Dedifferentiated amniotic fluid mesenchymal stem cell (primary cell): ENCODE results near the gene C1orf21.

Experiments used
- DNase-seq: peaks from one replicate; pipeline ENCODE4 v3.0.0-alpha.2; 2016; ENCODE audit errors: extremely low spot score

C1orf21 gene

DNA sequence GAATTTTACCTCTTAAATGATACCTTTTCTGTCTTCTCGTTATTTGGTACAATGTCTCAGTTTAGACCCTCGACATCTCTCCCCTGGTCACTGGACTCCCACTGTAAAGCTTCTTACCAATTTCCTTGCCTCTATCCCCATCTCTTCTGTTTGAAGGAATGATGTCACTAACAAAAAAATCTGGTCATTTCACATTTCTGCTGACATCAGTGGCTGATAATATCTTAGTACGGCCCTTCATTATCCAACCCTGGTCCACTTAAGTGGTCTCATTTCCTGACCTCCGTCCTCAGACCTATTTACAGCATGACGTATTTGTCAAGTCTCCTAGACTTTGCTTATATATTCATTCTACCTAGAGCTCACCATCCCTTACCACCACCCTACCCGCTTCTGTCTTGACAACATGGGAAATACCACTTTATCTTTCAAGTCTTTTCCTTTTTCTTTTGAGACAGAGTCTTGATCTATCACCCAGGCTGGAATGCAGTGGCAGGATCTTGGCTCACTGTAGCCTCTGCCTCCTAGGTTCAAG, 60.9 kb downstream of the C1orf21 start:
- DNase-seq: no peak

DNA sequence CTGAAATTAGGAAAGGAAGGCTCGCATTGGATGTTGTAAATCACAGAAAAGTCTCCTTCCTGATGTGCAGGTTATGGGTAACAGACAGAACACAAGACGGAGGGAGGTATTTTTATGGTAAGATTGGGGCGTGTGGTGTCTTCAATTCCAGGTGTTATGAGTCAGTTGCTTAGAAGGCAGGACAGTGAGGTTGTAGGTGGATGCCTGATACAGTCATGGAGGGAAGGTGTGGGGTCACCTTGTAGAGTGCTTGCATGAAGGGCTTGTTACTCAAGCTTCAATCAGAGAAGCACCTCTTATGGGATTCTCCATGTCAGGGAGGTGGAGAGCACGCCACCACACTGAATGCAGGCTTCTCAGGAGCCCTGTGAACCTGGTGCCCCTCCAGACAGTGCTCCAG, 63.1 kb downstream of the C1orf21 start:
- no peak for DNase-seq

DNA sequence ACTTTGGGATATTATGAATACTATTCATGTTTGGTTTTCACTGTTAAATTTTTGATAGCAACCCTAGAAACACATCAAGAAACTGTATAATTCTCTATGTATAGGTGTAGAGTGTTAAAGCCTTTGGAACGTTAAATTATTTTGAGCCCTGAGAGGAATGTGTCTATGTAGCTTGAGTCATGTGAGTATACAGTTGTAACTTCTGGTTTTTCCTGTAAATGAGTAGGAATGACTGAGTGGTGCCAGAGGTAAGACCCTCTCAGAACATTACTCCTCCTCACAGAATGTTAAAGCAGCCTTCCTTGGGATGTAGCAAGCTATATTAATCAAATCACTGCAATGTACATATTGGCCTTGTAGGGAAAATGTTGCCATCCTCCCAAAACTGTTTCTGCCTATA, 69.0 kb downstream of the C1orf21 start:
- no peak for DNase-seq

DNA sequence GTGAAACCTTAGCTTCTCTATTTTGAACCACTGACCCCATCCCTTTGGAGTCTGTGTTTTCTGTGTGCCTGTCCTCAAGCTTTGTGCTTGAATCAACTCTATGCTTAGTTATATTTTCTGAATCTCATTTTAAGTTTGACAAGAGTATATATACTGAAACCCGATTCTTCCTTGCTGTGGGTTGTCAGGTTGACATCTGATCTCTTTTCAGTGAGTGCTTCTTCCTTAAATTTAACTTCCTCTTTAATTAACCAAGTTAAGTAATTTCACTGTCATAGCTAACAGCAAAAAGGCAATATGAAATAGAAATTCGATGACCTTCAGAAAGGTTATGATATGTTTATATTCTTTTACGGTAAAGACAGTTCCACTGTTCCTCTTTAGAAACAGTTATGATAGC, 69.4 kb downstream of the C1orf21 start:
- DNase-seq: no peak

DNA sequence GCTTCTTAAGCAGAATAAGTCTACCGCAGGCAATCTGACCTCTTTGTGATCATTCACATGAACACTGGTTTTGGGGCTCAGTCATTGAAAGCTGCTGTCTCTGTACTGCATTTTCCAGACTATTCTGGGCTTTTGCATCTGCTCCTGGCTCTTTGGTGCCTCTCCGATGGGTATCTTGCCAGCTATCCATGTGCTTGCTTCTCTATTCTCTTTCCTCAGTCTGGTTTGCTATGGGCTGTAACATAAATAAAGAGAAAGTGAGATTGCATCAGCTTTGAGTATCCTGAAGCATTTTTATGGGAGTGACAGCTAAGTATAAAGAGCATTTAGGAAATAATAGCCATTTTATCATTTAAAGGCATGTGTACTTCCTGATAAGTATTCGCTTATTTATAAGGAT, 70.7 kb downstream of the C1orf21 start:
- peak; percentile 57 for DNase-seq

DNA sequence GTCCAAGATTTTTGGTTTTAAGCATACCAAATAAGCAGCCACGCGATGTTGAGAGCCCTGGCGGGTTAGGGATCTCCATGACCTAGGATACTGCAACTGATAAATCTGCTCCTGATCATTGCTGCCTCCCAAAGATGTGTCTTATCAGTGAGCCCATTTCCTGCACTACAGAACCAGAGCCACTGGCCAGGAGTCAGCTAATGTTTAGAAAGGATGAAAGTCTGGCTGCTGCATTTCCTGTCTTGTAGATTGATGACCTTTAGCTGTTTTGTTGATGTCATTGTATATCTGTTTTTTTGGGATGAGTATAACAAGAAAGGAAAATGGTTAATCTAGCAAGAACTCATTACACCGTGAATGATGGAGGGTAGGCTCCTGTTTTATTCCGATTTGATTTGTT, 74.5 kb downstream of the C1orf21 start:
- DNase-seq: no peak

DNA sequence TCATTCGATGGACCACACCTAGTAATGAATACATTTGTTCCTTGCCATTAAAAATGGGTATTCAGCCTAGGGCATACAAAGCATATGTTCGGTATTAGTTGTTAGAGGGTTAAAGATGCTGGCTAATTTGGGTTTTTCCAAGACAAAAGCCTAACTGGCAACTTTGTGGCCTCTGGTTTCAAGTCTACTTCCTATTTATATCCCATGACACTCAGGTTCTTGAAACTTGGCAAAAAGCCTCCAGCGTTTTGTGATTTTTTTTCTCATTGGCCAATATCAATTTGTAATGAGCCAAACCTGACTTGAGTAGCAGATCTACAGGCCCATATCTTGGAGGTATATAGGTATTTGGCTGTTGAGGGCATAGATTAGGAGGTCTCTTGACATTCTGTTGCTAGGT, 75.3 kb downstream of the C1orf21 start:
- DNase-seq: no peak

DNA sequence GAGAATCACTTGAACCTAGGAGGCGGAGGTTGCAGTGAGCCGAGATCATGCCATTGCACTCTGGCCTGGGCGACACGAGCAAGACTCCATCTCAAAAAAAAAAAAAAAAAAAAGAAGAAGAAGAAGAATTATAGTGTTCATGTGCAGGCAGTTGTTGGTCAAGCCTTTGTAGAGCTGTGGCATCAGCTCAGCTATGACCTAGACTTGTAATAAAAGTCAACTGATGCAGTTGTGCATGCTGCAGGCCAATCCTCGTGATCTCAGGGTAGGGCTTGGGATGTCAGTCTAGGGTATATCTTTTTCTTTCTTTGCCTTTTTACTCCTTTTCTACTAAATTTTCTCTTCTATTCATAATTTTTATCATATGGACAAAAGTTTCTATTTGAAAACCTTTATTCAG, 76.2 kb downstream of the C1orf21 start:
- no peak for DNase-seq

DNA sequence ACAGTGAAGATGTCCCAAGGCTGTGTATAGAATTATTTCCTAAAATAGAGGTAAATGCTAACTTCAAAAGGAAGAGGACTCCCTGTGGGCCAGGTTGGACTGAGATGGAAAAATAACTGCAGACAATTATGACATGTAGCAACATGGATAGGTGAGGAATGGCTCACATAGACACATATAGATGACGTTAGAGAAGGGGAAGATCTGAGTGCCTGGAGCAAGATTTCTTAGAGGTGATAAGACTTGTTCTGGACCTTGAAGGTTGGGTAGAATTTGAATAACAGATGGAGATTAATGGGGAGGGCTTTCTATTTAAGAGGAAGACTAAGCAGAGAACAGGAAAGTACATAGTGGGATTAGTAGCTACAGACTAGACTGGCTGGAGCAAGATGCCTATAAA, 76.9 kb downstream of the C1orf21 start:
- no peak for DNase-seq

DNA sequence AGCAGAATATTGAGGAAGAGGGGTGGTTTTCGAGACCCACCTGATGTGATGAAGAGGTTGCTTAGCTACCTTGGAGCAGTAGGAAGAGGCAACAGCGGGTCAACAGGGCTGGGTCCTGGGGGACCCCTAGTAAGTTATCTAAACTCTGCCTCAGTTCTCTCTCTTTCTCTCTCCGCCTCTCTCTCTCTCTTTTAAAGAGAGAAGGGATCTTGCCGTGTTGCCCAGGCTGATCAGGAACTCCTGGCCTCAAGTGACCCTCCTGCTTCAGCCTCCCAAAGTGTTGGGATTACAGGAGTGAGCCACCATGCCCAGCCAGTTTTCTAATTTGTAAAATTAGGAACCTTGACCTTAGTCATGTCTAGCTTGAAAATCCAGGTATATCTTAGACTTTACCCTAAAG, 77.9 kb downstream of the C1orf21 start:
- DNase-seq: no peak

DNA sequence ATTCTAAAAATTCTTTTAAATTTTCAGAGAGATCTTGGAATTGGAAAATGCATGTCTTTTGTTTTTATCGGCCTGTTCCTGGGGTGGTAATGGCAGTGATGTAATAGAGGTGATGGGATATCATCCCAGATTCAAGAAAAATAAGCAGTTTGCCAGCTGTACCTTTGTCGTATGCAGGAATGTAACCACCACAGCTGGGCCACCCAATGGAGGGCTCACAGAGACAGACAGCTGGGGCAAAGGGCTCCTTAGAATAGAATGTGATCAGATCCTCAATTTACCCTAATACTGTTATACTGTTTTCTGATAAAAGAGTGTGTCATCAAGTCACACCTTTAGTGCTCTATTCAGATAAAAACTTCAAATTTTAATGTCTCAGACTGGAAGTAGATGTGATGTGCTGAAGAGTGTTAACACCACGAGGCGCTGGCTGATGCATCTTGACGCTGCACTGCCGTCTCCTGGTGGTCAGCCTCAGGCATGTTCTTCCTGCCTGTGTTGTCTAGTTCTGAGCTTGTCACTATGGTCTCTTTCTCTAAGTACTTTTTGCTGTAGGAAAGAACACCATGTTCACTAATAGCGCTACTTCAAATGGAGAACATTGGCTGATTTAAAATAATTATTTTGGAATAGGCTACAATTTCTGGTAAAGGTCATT, 78.8 kb downstream of the C1orf21 start:
- DNase-seq: no peak

DNA sequence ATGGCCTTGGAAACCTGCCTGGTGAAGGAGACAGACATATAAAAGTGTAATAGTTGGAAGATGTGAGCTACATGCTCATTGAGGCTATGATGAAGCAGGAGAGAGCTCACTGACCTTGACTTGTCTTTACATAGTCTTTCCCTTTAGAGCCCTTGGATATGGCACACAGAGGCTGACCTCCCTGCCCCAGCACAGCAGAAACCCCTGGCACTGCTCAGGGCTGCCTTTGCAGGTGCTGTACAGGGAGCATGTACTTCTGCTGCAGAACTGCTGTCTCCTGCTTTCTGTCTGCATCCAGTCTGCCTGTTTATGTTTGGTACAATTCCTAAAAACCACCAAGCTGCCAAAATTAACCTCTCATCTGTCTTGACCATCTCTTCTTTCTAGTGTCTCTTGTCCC, 80.5 kb downstream of the C1orf21 start:
- no peak for DNase-seq

DNA sequence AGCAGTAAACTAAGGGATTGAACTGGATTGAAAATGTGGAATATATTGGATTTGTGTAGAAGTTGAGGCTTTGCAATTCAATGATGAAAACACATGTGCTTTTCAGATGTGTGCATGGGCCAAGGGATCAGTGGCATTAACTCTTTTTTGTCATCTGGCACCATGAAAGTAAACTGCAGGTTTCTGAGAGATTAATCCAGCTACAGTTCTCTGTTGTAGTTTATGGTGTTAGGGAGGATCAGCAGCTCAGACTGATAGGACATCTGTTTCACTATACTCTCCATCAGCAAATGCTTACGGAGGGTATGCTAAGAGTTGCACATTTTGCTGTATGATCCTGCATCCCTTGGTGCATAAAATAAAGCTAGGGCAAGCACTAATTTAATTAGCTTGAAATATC, 82.6 kb downstream of the C1orf21 start:
- no peak for DNase-seq

DNA sequence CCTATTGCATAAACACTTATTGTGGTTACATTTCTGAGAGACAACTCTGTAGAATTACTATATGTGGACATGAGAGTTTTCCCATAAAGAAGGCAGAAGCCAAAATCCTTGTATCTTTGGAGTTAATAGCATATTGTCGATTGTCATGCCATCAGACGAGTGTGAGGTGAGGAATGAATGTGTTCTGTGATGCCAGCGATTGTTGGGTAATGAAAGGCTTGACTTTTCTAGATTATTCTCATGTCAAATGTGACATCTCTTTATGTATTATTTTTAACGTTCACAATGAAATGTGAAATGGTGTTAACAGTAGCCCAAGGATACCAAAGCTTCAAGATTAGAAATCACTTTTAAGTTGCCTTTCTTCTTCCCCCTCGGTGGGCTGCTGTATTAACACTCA, 84.9 kb downstream of the C1orf21 start:
- no peak for DNase-seq

DNA sequence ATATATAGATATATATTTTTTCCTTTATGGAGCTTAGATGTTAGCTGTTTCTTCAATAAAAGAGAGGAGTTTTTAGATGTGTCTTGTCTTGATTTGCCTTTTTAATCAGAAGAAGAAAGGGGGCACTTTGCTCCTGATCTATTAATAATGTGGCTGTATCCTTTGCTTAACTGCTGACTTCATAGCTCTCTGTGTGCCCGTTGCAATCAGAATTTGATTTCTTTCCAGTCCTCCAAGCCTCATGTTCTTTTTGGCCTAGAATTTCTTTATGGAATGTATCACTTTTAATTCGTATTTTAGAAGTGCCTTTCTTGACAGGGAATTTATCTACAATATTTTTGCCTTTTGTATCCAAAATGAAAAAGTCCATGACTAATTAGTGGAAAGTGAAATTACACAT, 85.3 kb downstream of the C1orf21 start:
- DNase-seq: no peak

DNA sequence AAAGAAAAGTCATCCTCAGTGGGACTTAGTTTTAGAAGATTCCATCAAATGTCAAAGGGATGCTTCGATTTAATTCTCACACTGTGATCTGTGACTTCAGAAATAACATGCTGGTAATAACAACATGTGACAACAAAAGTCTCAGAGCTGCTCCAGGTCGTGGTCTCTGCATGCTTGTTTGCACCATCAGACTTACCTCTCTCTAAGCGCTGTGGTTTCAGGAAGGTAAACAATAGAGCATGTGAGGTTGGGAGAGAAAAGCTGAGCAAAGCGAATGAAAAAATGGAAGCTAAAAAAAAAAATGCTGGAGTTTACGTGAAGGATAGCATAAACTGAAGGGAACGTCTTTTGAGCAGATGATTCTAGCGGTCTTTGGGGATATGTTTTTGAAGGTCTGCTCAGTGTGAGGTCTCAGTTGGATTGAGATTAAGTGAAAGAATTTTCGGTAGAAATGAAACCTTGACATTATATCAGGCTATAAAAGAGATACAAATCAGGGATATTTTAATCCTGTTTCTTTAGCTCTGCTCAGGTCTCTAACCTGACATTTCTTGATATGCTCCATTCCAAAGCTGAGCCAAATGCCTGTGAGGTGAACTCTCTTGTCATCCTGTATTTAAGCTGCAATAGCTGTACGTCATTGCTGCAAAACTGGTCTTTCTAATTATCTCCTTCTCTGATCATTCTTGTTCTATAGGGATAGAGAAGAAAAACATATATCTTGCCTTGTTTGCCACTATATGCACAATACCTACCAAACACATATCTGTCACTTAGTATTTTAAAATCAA, 86.5 kb downstream of the C1orf21 start:
- DNase-seq: no peak

DNA sequence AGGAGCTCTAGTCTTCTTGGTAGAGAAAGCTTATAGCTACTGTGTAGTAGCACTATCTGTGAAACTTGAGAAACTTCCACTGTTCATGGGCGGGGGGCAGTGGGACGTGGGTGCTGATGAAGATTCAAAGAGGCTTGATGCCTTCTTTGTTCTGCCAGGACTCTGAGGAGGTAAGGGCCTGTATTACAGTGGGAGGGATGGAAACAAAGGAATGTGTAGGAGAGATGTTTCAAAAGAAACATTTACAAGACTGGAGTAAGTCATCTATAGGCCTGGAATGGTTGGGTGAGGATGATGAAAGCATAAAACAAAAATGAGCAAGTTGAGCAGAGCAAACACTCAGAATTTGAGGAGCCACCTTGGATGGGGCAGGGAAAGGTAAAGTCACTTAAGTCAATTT, 89.4 kb downstream of the C1orf21 start:
- no peak for DNase-seq

DNA sequence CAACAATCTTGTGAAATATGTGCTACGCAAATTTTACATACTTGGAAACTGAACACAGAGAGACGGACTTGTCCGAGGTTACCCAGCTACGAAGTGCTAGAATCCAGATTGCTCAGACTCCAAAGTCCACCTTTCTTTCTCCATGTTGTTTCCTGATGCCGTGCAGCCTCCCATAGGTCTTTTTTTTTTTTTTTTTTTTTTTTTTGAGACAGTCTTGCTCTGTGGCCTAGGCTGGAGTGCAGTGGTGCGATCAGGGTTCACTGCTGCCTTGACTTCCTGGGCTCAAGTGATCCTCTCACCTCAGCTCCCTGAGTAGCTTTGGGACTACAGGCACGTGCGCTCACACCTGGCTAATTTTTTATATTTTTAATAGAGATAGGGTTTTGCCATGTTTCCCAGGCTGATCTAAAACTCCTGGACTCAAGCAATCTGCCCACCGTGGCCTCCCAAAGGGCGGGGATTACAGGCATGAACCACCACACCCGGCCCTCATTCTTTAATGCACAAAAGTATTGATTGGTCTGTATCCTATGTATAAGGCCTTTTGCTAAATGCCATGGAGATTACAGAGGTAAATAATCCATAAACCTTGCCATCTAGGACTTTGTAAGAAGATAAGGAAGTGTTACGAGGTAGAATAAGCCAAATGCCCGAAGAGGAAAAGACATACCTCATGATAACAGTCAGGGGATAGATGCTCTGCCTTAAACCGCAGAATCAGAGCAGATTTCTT, 92.8 kb downstream of the C1orf21 start:
- no peak for DNase-seq

DNA sequence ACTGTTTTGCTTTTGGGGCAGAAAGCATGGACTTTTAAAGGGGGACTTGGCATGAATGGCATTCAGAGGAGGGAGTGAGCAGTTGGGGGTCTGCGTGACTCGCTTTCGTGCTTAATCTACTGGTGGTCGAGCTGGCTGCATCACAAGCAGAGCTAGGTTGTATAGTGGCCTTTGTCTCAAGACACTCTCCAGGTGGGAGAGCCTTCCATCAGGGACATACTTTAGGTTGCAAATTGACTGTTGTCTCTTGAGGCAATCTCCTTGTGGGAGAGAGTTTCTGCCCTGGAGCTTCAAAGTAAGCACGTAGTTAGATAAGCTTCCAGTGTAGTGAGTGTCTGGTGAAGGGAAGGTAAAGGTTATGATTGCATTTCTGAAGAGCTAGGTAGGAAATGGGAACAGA, 93.9 kb downstream of the C1orf21 start:
- no peak for DNase-seq

DNA sequence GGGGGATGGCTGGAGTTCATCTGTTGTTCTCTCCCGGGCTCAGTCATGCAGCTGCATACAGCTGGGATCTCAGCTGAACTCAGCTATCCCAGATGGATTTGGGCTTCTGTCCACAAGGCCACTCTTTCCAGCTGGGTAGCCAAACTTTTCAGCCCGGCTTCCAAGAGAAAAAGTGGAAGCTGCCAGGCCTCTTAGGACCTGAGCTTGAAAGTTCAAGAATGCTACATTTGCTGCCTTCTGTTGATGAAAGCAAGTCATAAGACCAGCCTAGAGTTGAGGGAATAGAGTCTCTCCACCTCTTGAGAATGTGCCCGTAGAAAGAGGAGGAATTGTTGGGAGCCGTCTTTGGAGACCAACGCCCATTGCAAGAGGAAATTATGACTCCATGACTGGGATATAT, 95.3 kb downstream of the C1orf21 start:
- DNase-seq: no peak

DNA sequence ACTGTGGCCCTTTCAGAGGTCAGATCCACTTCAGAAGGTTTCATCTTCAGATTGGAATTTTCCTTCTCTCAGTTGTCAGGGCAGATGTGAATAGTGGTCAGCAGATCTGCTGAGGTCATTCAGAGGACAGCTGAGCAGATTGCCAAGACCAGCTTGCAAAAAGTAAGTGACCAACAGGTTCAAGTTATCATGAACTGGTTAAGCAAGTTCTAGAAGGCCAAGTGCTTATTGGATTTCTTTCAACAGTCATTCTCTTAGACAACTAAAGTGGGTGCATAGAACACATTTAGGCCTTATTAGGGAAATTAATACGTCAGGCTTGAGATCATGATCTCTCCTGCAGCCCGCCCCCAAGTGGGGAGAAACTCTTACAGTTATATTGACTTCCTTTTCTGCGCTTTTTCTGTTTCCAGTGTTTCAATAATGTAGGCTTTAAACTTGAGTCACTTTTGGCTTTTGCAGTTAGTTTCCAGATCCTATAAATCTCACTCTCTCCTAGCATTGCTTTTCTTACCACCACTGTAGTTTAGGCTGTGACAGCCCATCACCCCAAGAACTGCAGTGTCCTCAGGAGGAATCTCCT, 96.4 kb downstream of the C1orf21 start:
- DNase-seq: no peak
